ENCODE measurements around the gene TTBK2. TPM values are rescaled to one million over a fixed set of nuclear protein-coding genes. Genes with fewer than 3 reads are reported as not detected.
"Not testable (repeated sequence)": the region's sequence is repeated elsewhere in the genome, so short reads cannot be mapped to it uniquely, and the experiment has no call there.

The TTBK2 gene
- total and polyA plus RNA-seq, 4 donors: 1.0 to 6.4 (median 4.3) TPM

- no peak overlapping the region for H3K4me3 ChIP-seq (ENCODE audit: low read depth in 1 of 3, low read length in 3 of 3)
- no peak overlapping the region for H3K27ac ChIP-seq (ENCODE audit: low read depth in 1 of 2, low read length in 2 of 2)
- 97% methylated on average over 3 of the region's 3 CpGs for WGBS
- no peaks in the 10 kb centered on the region for H3K9me3 ChIP-seq (ENCODE audit: control insufficient read depth in 4 of 4, low read length in 3 of 4)
- no peak for DNase-seq (ENCODE audit: low spot score)
- H3K36me3 ChIP-seq (ENCODE audit: control insufficient read depth in 4 of 4, insufficient read depth in 3 of 4, low read depth in 1 of 4, low read length in 3 of 4): no peaks in the 10 kb centered on the region
- no peaks in the 10 kb centered on the region for H3K27me3 ChIP-seq (ENCODE audit: control insufficient read depth in 4 of 4, insufficient read depth in 4 of 4, low read length in 3 of 4)
- no peaks in the 10 kb centered on the region for H3K4me1 ChIP-seq (ENCODE audit: control insufficient read depth in 4 of 4, insufficient read depth in 4 of 4, low read length in 3 of 4)
- no peak overlapping the region for H3K9ac ChIP-seq (ENCODE audit: low read depth in 1 of 2, low read length in 2 of 2)
- TF ChIP-seq SP1 (IDR thresholded peaks at IDR 0.05): no peak
- TF ChIP-seq HNF4G (IDR thresholded peaks at IDR 0.05): no peak
- no peak for TF ChIP-seq NR2F2 (IDR thresholded peaks at IDR 0.05)
- TF ChIP-seq MAX (IDR thresholded peaks at IDR 0.05): no peak
- TF ChIP-seq JUND (IDR thresholded peaks at IDR 0.05): no peak
- no peak for TF ChIP-seq ATF3 (IDR thresholded peaks at IDR 0.05)
- TF ChIP-seq RAD21 (IDR thresholded peaks at IDR 0.05): no peak
- TF ChIP-seq REST (IDR thresholded peaks at IDR 0.05): no peak
Observed at GRCh38 chr15:42891569-42891968, 29.0 kb downstream of the TTBK2 start.

- TF ChIP-seq JUND (IDR thresholded peaks at IDR 0.05) (no peak), RXRA (IDR thresholded peaks at IDR 0.05) (no peak), ZBTB33 (IDR thresholded peaks at IDR 0.05) (no peak), REST (IDR thresholded peaks at IDR 0.05) (no peak), YY1 (IDR thresholded peaks at IDR 0.05) (no peak), NR2F2 (IDR thresholded peaks at IDR 0.05) (no peak), ATF3 (IDR thresholded peaks at IDR 0.05) (no peak), FOXA1 (IDR thresholded peaks at IDR 0.05) (no peak), FOXA2 (IDR thresholded peaks at IDR 0.05) (no peak), MAX (IDR thresholded peaks at IDR 0.05) (no peak), RAD21 (IDR thresholded peaks at IDR 0.05) (no peak), EGR1 (IDR thresholded peaks at IDR 0.05; ENCODE audit: low read depth in 2 of 2) (no peak), HNF4A (conservative IDR thresholded peaks at IDR 0.05) (no peak)
Observed at GRCh38 chr15:42890161-42890913, 30.2 kb downstream of the TTBK2 start.

GRCh38 chr15:42887384-42887783 is 33.2 kb downstream of the TTBK2 start:
- not testable (repeated sequence) for DNase-seq (ENCODE audit: low spot score); H3K9ac ChIP-seq (ENCODE audit: low read depth in 1 of 2, low read length in 2 of 2); H3K27me3 ChIP-seq (ENCODE audit: control insufficient read depth in 4 of 4, insufficient read depth in 4 of 4, low read length in 3 of 4); H3K4me3 ChIP-seq (ENCODE audit: low read depth in 1 of 3, low read length in 3 of 3); H3K27ac ChIP-seq (ENCODE audit: low read depth in 1 of 2, low read length in 2 of 2); H3K9me3 ChIP-seq (ENCODE audit: control insufficient read depth in 4 of 4, low read length in 3 of 4); H3K4me1 ChIP-seq (ENCODE audit: control insufficient read depth in 4 of 4, insufficient read depth in 4 of 4, low read length in 3 of 4); H3K36me3 ChIP-seq (ENCODE audit: control insufficient read depth in 4 of 4, insufficient read depth in 3 of 4, low read depth in 1 of 4, low read length in 3 of 4)
- 100% methylated on average over 3 of the region's 3 CpGs for WGBS

More at GRCh38 chr15:42890161-42890913, 30.2 kb downstream of the TTBK2 start:
- WGBS: 88% methylated on average over 2 of the region's 2 CpGs
- no peaks in the 10 kb centered on the region for H3K9me3 ChIP-seq (ENCODE audit: control insufficient read depth in 4 of 4, low read length in 3 of 4)
- H3K4me1 ChIP-seq (ENCODE audit: control insufficient read depth in 4 of 4, insufficient read depth in 4 of 4, low read length in 3 of 4): no peaks in the 10 kb centered on the region
- DNase-seq (ENCODE audit: low spot score): no peak
- no peaks in the 10 kb centered on the region for H3K36me3 ChIP-seq (ENCODE audit: control insufficient read depth in 4 of 4, insufficient read depth in 3 of 4, low read depth in 1 of 4, low read length in 3 of 4)
- H3K27me3 ChIP-seq (ENCODE audit: control insufficient read depth in 4 of 4, insufficient read depth in 4 of 4, low read length in 3 of 4): no peaks in the 10 kb centered on the region
- no peak overlapping the region for H3K4me3 ChIP-seq (ENCODE audit: low read depth in 1 of 3, low read length in 3 of 3)
- no peak overlapping the region for H3K27ac ChIP-seq (ENCODE audit: low read depth in 1 of 2, low read length in 2 of 2)
- H3K9ac ChIP-seq (ENCODE audit: low read depth in 1 of 2, low read length in 2 of 2): no peak overlapping the region

Measured in liver (tissue), 9 donors.